Esophagus muscularis mucosa (tissue), 4 donors: Measurements from ENCODE around the gene GRHL3.

Experiments used
- EP300 ChIP-seq: sonication (generic); formaldehyde crosslinking; IDR thresholded peaks from one replicate; pipeline ENCODE4 v1.6.1; 2017; ENCODE audit warnings: antibody characterized with exemption
- POLR2A ChIP-seq: fragments of 450-650 bp; IDR thresholded peaks from one replicate; pipeline ENCODE4 v1.6.1; 2017; ENCODE audit warnings: antibody characterized with exemption, moderate library complexity, mild to moderate bottlenecking, low read depth
- POLR2AphosphoS5 ChIP-seq, 2 donors: sonication (generic); formaldehyde crosslinking; IDR thresholded peaks; one replicate each; pipeline ENCODE4 v1.6.1; 2017; ENCODE audit warnings: antibody characterized with exemption in 2 of 2
- TF ChIP-seq, protein P1 (sequence below), 3 experiments: fragments of 200-600 bp in 2 of 3; fragments of 450-650 bp in 1 of 3; sonication (generic) in 2 of 3; IDR thresholded peaks; one replicate each; pipeline ENCODE4 v1.5.1; 2017 to 2019; ENCODE audit warnings: antibody characterized with exemption in 3 of 3, mild to moderate bottlenecking in 2 of 3, moderate library complexity in 1 of 3

DNA sequence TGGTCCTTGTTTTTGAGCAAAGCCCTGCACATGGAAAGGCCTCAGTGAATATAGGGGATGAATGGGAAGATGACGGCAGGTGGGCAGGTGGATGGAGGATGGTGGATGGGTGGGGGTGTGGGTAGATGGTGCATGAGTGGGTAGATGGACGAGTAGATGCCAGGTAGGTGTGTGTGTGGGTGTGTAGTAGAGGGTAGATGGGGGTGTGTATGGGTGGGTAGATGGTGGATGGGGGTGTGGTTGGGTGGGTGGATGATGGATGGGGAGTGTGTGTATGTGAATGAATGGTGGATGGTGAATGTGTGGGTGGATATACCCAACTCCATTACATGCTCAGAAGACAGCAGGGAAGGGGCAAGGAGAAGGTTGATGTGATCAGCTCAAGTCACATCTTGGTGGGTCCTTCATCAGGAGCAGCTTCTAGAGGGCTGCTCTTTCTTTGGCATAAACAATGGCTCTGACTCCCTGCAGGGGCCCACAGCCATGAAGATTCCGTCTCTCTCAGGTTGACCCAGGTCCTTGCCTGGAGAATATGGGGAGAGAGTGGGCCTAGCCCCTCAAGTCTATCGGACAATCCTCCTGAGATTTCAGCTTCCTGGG lies 34.2 kb downstream of the GRHL3 start:
- TF ChIP-seq, protein P1, sequence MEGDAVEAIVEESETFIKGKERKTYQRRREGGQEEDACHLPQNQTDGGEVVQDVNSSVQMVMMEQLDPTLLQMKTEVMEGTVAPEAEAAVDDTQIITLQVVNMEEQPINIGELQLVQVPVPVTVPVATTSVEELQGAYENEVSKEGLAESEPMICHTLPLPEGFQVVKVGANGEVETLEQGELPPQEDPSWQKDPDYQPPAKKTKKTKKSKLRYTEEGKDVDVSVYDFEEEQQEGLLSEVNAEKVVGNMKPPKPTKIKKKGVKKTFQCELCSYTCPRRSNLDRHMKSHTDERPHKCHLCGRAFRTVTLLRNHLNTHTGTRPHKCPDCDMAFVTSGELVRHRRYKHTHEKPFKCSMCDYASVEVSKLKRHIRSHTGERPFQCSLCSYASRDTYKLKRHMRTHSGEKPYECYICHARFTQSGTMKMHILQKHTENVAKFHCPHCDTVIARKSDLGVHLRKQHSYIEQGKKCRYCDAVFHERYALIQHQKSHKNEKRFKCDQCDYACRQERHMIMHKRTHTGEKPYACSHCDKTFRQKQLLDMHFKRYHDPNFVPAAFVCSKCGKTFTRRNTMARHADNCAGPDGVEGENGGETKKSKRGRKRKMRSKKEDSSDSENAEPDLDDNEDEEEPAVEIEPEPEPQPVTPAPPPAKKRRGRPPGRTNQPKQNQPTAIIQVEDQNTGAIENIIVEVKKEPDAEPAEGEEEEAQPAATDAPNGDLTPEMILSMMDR (IDR thresholded peaks at IDR 0.05): no peak
- no peak for TF ChIP-seq POLR2A
- no peak for TF ChIP-seq EP300
- no peak for TF ChIP-seq POLR2AphosphoS5 (IDR thresholded peaks at IDR 0.05)
